Smooth muscle cell (in vitro differentiated cells): ENCODE data around the gene ADM2. TPM values are rescaled to one million over a fixed set of nuclear protein-coding genes. Genes with fewer than 3 reads are reported as not detected.

ENCODE experiments used
- DNase-seq: peaks from one replicate; lab custom pipeline; 2025; ENCODE audit not compliant: unreplicated experiment; lab: John Stamatoyannopoulos, UW
- H2AFZ ChIP-seq: fragments of 200-600 bp; sonication (generic); 2 replicates; pipeline ENCODE4 v1.6.0; 2016; ENCODE audit warnings: antibody characterized with exemption, low read depth, mild to moderate bottlenecking
- H3F3A ChIP-seq: fragments of 200-600 bp; sonication (generic); 2 replicates; pipeline ENCODE4 v1.6.0; 2017; ENCODE audit warnings: antibody characterized with exemption, low read depth
- H3K27ac ChIP-seq: fragments of 200-600 bp; sonication (generic); 2 replicates; pipeline ENCODE4 v1.5.1; 2016; ENCODE audit warnings: low read depth, mild to moderate bottlenecking
- H3K27me3 ChIP-seq: fragments of 200-600 bp; sonication (generic); 2 replicates; pipeline ENCODE4 v1.6.1; 2016; ENCODE audit warnings: low read depth, mild to moderate bottlenecking
- H3K36me3 ChIP-seq: fragments of 200-600 bp; sonication (generic); 2 replicates; pipeline ENCODE4 v1.5.1; 2016; ENCODE audit warnings: low read depth
- H3K4me1 ChIP-seq: fragments of 200-600 bp; sonication (generic); 2 replicates; pipeline ENCODE4 v1.5.1; 2016; ENCODE audit warnings: low read depth
- H3K4me2 ChIP-seq: fragments of 200-600 bp; sonication (generic); 2 replicates; pipeline ENCODE4 v1.6.0; 2016; ENCODE audit warnings: mild to moderate bottlenecking
- H3K4me3 ChIP-seq: fragments of 200-600 bp; sonication (generic); 2 replicates; pipeline ENCODE4 v1.5.1; 2016; ENCODE audit warnings: mild to moderate bottlenecking
- H3K79me2 ChIP-seq: fragments of 200-600 bp; sonication (generic); 2 replicates; pipeline ENCODE4 v1.6.0; 2016; ENCODE audit warnings: low read depth, mild to moderate bottlenecking
- H3K9ac ChIP-seq: fragments of 200-600 bp; sonication (generic); 2 replicates; pipeline ENCODE4 v1.6.0; 2016; ENCODE audit warnings: low read depth
- H3K9me3 ChIP-seq: fragments of 200-600 bp; sonication (generic); replicated peaks from 2 replicates; pipeline ENCODE4 v1.5.1; 2016; ENCODE audit warnings: low read depth
- H4K20me1 ChIP-seq: fragments of 200-600 bp; sonication (generic); 2 replicates; pipeline ENCODE4 v1.6.0; 2016; ENCODE audit warnings: low read depth
- WGBS: methylation state at CpG from one replicate; pipeline ENCODE4 v1.1.7; 2016; ENCODE audit warnings: low lambda C conversion rate; 5-methylcytosine and 5-hydroxymethylcytosine counted together
- polyA plus RNA-seq: library from polyadenylated mRNA; unstranded; fragments of >200 nt; fragmentation: Nextera tagmentation; extraction: Ambion mirVana; gene quantifications from 2 replicates; pipeline ENCODE4 v1.2.1, GENCODE V29; 2016
- total RNA-seq: library from RNA; depleted of rRNA; stranded (reverse); fragments of >200 nt; gene quantifications from 2 replicates; pipeline ENCODE4 v1.2.3, GENCODE V29; 2014
- TF ChIP-seq, protein P1 (sequence below): fragments of 200-600 bp; sonication (generic); IDR thresholded peaks from 2 replicates; pipeline ENCODE4 v1.5.1; 2017; ENCODE audit warnings: borderline replicate concordance, mild to moderate bottlenecking, antibody characterized with exemption; ENCODE audit not compliant: insufficient read depth, poor library complexity, severe bottlenecking

Gene ADM2
- total and polyA plus RNA-seq, 2 experiments from 2014 or later, result 4.1 to 15.8 TPM

DNA sequence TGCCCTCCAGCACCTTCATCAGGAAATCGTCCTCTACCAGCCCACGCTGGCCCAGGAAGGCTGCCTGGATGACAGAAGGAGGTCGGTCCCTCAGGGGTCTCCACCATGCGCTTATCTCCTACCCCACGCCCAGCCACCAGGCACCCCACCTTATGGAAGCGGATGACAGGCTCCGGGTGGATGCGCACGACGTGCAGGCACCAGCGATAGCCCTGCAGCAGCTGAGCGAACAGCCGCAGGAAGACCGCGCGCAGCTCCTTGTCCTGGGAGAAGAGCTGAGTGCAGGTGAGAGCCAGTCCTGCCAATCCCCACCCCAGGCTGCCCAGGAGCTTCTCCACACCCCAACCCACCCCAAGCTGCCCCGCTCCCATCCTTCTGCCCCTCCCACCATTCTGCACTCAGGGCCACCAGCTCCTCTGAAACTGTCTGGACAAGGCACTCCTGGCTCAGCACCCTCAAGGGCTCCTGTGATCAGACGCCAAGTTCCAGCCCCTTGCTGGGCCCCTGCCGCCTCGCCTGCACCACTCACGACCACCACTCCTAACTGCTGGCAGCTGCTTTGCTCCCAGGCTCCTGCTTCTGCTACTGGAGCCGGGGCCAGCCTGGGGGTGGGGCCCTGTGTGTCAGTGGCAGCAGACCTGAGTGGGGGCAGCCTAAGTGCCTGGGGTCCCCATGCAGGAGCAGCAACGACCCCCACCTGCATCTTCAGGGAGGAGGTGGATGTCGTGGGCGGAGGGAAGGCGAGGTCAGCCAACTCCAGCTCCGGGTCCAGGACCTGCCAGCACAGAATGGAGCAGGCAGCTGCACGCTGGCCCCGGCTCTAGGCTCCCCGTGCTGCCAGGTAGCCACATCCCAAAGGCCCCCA lies 16.0 kb upstream of the ADM2 start:
- H3K79me2 ChIP-seq, result peaks cover 25% of the 10 kb centered on the region
- no peaks in the 10 kb centered on the region for H3K36me3 ChIP-seq
- H3K9ac ChIP-seq, result no peak overlapping the region
- no peak overlapping the region for H2AFZ ChIP-seq
- H3K27me3 ChIP-seq, result no peaks in the 10 kb centered on the region
- WGBS, result 96% methylated on average over 29 of the region's 30 CpGs
- peaks cover 6% of the 10 kb centered on the region for H3K4me1 ChIP-seq
- no peak overlapping the region for H3K4me3 ChIP-seq
- no peak overlapping the region for H3K4me2 ChIP-seq
- TF ChIP-seq, protein P1, sequence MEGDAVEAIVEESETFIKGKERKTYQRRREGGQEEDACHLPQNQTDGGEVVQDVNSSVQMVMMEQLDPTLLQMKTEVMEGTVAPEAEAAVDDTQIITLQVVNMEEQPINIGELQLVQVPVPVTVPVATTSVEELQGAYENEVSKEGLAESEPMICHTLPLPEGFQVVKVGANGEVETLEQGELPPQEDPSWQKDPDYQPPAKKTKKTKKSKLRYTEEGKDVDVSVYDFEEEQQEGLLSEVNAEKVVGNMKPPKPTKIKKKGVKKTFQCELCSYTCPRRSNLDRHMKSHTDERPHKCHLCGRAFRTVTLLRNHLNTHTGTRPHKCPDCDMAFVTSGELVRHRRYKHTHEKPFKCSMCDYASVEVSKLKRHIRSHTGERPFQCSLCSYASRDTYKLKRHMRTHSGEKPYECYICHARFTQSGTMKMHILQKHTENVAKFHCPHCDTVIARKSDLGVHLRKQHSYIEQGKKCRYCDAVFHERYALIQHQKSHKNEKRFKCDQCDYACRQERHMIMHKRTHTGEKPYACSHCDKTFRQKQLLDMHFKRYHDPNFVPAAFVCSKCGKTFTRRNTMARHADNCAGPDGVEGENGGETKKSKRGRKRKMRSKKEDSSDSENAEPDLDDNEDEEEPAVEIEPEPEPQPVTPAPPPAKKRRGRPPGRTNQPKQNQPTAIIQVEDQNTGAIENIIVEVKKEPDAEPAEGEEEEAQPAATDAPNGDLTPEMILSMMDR, result no peak
- H3K27ac ChIP-seq, result no peak overlapping the region
- H4K20me1 ChIP-seq, result peaks cover 54% of the 10 kb centered on the region
- no peaks in the 10 kb centered on the region for H3K9me3 ChIP-seq
- H3F3A ChIP-seq, result no peaks in the 10 kb centered on the region
- no peak for DNase-seq

DNA sequence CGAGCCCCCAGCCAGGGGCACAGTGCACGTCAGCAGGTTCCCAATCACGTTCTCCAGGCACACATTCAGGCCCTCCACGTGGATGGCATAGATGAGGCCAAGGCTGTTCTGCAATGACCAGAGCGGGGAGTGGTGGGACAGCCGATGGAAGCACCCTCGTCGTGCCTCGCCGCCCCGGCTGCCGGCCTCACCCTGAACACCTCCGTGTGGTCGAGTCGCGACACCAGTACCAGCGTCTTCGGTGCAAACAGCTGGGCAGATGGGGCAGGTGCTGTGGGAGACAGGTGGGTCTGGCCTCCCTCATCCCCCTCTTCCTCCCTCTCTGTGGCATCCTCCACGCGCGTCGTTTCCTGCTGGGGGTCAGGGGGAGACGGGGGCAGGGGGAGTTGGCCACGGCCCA lies 14.0 kb upstream of the ADM2 start:
- Histone ChIP-seq H3K79me2 (peaks cover 46% of the 10 kb centered on the region), H3K4me3 (no peak overlapping the region), H2AFZ (no peak overlapping the region), H3K9me3 (no peaks in the 10 kb centered on the region), H3K4me2 (no peak overlapping the region), H3K27ac (no peak overlapping the region), H3K4me1 (peaks cover 6% of the 10 kb centered on the region), H3K27me3 (no peaks in the 10 kb centered on the region), H3K9ac (no peak overlapping the region), H3K36me3 (no peaks in the 10 kb centered on the region), H3F3A (no peaks in the 10 kb centered on the region), H4K20me1 (peaks cover 74% of the 10 kb centered on the region)
- no peak for DNase-seq
- 95% methylated on average over 23 of the region's 24 CpGs for WGBS
- TF ChIP-seq, protein P1, result no peak

DNA sequence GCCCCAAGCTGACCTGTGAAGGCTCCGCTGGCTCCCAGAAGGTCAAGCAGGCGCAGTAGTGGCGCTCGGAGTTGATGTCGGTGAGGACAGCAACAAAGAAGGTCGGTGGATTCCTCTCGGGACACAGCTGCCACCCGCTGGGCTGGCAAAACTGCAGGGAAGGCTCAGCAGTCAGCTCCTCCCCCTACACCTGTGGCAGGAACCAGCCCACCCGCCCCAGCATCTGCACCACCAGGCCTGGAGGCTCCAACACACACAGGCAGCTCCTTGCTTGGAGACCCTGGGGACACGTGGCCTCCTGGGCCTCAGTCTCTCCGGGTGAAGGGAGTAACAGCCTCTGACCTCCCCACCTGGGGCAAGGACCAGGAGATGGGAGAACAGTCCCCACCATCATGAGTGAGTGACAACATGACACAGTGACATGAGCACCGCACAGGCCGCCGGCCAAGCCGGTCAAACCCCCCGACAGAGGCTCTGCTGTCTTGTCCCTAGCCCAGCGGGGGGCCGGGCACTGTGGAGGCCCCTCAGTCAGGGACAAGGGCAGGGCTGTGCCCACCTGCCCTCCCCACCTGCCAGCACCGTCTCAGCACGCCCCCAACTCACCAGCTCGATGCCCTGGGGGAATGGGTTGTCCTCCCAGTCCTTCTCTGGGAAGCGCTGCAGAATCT lies 13.4 kb upstream of the ADM2 start:
- H3K4me2 ChIP-seq, result no peak overlapping the region
- H3K79me2 ChIP-seq, result peaks cover 51% of the 10 kb centered on the region
- TF ChIP-seq, protein P1, result no peak
- WGBS, result 96% methylated on average over 22 of the region's 22 CpGs
- H3K36me3 ChIP-seq, result no peaks in the 10 kb centered on the region
- H4K20me1 ChIP-seq, result peaks cover 80% of the 10 kb centered on the region
- H2AFZ ChIP-seq, result no peak overlapping the region
- no peak for DNase-seq
- H3K9me3 ChIP-seq, result no peaks in the 10 kb centered on the region
- no peaks in the 10 kb centered on the region for H3F3A ChIP-seq
- no peak overlapping the region for H3K9ac ChIP-seq
- peaks cover 6% of the 10 kb centered on the region for H3K4me1 ChIP-seq
- H3K4me3 ChIP-seq, result no peak overlapping the region
- H3K27ac ChIP-seq, result no peak overlapping the region
- no peaks in the 10 kb centered on the region for H3K27me3 ChIP-seq
